ENCODE measurements around the gene BBX. TPM values are rescaled to one million over a fixed set of nuclear protein-coding genes. Genes with fewer than 3 reads are reported as not detected.
A peak's percentile ranks its signal among the peaks of the same experiment; 100 is the strongest.

BBX gene
- total RNA-seq, 1 donor from 2014 or later = 77.5 TPM

DNA sequence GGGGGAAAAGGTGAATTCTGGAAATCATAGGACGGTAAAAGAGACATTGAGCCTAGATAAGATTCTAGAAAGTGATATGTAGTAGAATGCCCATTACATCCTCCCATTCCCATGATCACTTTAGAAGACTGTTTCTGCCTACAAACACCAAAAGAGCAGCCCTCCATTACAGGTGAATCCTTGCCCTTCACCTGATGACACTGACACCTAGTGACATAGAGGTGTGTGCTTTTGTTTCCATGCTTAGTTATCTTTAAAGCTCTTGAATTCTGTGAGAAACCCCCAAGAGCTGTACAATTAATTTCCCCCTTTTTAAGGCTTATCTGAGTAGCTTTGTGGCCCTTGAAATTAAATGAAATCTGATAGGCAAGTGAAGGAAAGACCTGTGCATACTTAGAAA, 8.3 kb upstream of the BBX start:
- H3K9me3 Mint-ChIP-seq = no peaks in the 10 kb centered on the region
- H3K27me3 Mint-ChIP-seq = peaks cover 10% of the 10 kb centered on the region
- DNase-seq (no peak), ATAC-seq (ENCODE audit: low read depth) (no peak)
- ChIA-PET POLR2A (no interaction called here), CTCF (interaction anchor here (0.6 kb wide), 1 partner anchor 377 kb away, joined by 4 read pairs; no protein-coding TSS in a partner anchor)
- TF ChIP-seq CTCF (IDR thresholded peaks at IDR 0.05) = no peak
- intact Hi-C loops (cut with micrococcal nuclease) = no loop called here
- H3K27ac Mint-ChIP-seq = no peak overlapping the region
- H3K4me3 Mint-ChIP-seq = no peak overlapping the region
- H3K4me1 Mint-ChIP-seq = no peaks in the 10 kb centered on the region
- no peaks in the 10 kb centered on the region for H3K36me3 Mint-ChIP-seq (ENCODE audit: low read depth)

GRCh38 chr3:107516475-107516874, 6.3 kb upstream of the BBX start:
- Mint-ChIP-seq H3K4me3 (no peak overlapping the region), H3K4me1 (peaks cover 2% of the 10 kb centered on the region), H3K27me3 (peaks cover 10% of the 10 kb centered on the region), H3K36me3 (ENCODE audit: low read depth) (no peaks in the 10 kb centered on the region), H3K27ac (no peak overlapping the region), H3K9me3 (no peaks in the 10 kb centered on the region)
- ATAC-seq (ENCODE audit: low read depth) = no peak
- DNase-seq = no peak
- intact Hi-C loops (cut with micrococcal nuclease) = no loop called here
- CTCF ChIA-PET = no interaction called here
- no peak for TF ChIP-seq CTCF (IDR thresholded peaks at IDR 0.05)
- POLR2A ChIA-PET = interaction anchor here (0.7 kb wide), 1 partner anchor 191 kb away, joined by 3 read pairs; no protein-coding TSS in a partner anchor

DNA sequence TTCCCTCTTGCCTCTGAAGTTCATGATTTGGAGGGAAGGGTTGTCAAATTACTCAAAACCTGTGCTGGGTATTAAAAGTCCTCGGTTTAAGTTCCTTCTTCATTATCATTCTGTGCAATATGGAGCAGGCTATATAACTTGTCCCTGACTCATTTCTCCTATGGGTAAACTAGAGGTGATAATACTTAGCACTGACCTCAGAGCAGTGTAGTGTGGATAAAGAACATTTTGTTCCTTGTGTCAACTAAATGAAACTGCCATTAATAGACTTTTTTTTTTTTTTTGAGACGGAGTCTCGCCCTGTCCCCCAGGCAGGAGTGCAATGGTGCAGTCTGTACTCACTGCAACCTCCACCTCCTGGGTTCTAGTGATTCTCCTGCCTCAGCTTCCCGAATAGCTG, 2.2 kb upstream of the BBX start:
- Mint-ChIP-seq H3K36me3 (ENCODE audit: low read depth) (peaks cover 8% of the 10 kb centered on the region), H3K9me3 (no peaks in the 10 kb centered on the region), H3K4me3 (no peak overlapping the region), H3K27ac (no peak overlapping the region), H3K27me3 (peaks cover 7% of the 10 kb centered on the region), H3K4me1 (peaks cover 18% of the 10 kb centered on the region)
- POLR2A ChIA-PET = interaction anchor here (1.3 kb wide), 1 partner anchor 219 kb away, joined by 3 read pairs; no protein-coding TSS in a partner anchor
- CTCF ChIA-PET = no interaction called here
- ATAC-seq (ENCODE audit: low read depth) (no peak), DNase-seq (no peak)
- TF ChIP-seq CTCF (IDR thresholded peaks at IDR 0.05) = no peak
- intact Hi-C loops (cut with micrococcal nuclease) = loop anchor here (5.0 to 10.0 kb wide), 4 partner anchors 248 to 1653 kb away; partner anchors contain the start of genes CBLB, CD47 and IFT57

DNA sequence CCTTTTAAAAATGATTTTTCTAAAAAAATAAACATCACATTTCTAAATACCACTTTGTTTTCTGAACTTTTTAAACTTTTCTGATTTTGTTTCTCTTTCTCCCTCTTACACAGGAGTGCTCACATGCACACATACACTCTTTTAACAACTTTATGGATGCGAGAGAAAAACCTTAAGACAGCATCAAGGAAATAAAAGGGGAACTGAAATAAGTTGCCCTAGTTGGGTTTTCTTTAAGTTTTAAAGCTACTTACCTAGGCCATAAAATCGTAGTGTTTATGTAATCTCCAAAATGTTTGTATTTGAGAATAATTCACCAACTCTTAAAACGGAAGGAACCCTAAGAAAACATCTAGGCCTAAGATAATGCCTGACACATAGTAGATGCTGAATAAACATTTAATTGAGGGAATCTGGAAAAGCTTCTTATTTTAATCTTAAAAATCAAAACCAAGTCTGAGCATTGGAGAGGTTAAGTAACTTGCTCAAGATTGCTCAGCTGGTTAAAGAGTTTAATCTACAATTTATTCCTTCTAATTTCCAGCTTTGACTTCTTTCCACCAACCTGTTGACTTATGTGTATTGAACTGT, 1.2 kb upstream of the BBX start:
- TF ChIP-seq CTCF (IDR thresholded peaks at IDR 0.05) = no peak
- H3K4me3 Mint-ChIP-seq = peak overlapping the region; percentile 60
- peaks cover 26% of the 10 kb centered on the region for H3K4me1 Mint-ChIP-seq
- DNase-seq (no peak), ATAC-seq (ENCODE audit: low read depth) (no peak)
- H3K27ac Mint-ChIP-seq = peak overlapping the region; percentile 79
- CTCF ChIA-PET = interaction anchor here (0.9 to 1.9 kb wide), 4 partner anchors 12 to 250 kb away, joined by 3 to 7 read pairs (median 4); no protein-coding TSS in a partner anchor
- intact Hi-C loops (cut with micrococcal nuclease) = loop anchor here (1.0 to 10.0 kb wide), 7 partner anchors 91 to 1654 kb away; partner anchors contain the start of genes CBLB, CD47, CIP2A and DZIP3
- H3K9me3 Mint-ChIP-seq = no peaks in the 10 kb centered on the region
- peaks cover 11% of the 10 kb centered on the region for H3K36me3 Mint-ChIP-seq (ENCODE audit: low read depth)
- H3K27me3 Mint-ChIP-seq = peaks cover 4% of the 10 kb centered on the region
- POLR2A ChIA-PET = interaction anchor here (0.7 to 2.0 kb wide), 4 partner anchors 11 to 218 kb away, joined by 3 to 14 read pairs (median 4); no protein-coding TSS in a partner anchor

DNA sequence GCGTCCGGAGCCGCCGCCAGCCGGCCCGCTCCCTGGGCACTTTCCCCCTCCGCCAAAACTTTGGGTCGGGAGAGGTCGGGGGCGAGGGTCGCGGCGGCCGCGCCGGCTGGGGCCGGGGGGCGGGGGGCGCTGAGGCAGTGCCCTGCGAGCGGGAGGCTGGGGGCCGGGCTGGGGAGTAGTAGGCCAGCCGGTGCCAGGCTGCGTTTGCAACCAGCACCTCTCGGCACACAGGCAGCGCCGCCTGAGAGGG, 452 bp downstream of the BBX start:
- ChIA-PET POLR2A (interaction anchor here (0.8 to 2.0 kb wide), 4 partner anchors 75 to 1067 kb away, joined by 4 to 14 read pairs (median 4); partner anchors contain the start of genes CIP2A and DZIP3), CTCF (no interaction called here)
- intact Hi-C loops (cut with micrococcal nuclease) = loop anchor here (2.0 to 10.0 kb wide), 6 partner anchors 251 to 1656 kb away; partner anchors contain the start of genes CBLB, CD47, CIP2A and DZIP3
- TF ChIP-seq CTCF (IDR thresholded peaks at IDR 0.05) = no peak
- no peak for DNase-seq
- Mint-ChIP-seq H3K4me3 (peak overlapping the region; percentile 96), H3K36me3 (ENCODE audit: low read depth) (peaks cover 25% of the 10 kb centered on the region), H3K27ac (peak overlapping the region; percentile 98), H3K4me1 (peaks cover 41% of the 10 kb centered on the region), H3K9me3 (no peaks in the 10 kb centered on the region), H3K27me3 (no peaks in the 10 kb centered on the region)
- ATAC-seq (ENCODE audit: low read depth) = peak; percentile 34

Data from activated B cell treated with CpG ODN at 0.5 μM for 24 hours (primary cell).